WERI-Rb-1 (cell line): Measurements from ENCODE around the gene VSIG1.

Source experiments
- DNase-seq: peaks from one replicate; pipeline ENCODE4 v3.0.0-alpha.2; 2020
- H3K27ac ChIP-seq: fragments of 250-450 bp; sonication (Bioruptor Pico); 2 replicates; pipeline ENCODE4 v1.5.1; 2020; ENCODE audit warnings: mild to moderate bottlenecking, moderate library complexity
- H3K27me3 ChIP-seq: fragments of 250-450 bp; sonication (Bioruptor Pico); 2 replicates; pipeline ENCODE4 v1.5.1; 2021; ENCODE audit warnings: mild to moderate bottlenecking, low read depth, moderate library complexity; ENCODE audit not compliant: insufficient read depth, severe bottlenecking
- H3K36me3 ChIP-seq: fragments of 250-450 bp; sonication (Bioruptor Pico); 2 replicates; pipeline ENCODE4 v1.5.1; 2020; ENCODE audit warnings: mild to moderate bottlenecking, moderate library complexity
- H3K4me3 ChIP-seq: 2 replicates; pipeline ENCODE4 v1.5.1; 2011; ENCODE audit warnings: low read depth, mild to moderate bottlenecking, control low read depth, low read length
- H3K9me3 ChIP-seq: fragments of 250-450 bp; sonication (Bioruptor Pico); 2 replicates; pipeline ENCODE4 v1.5.1; 2021; ENCODE audit warnings: mild to moderate bottlenecking, moderate library complexity; ENCODE audit not compliant: severe bottlenecking
- TF ChIP-seq, protein P1 (sequence below): IDR thresholded peaks from 2 replicates; pipeline ENCODE4 v1.5.1; 2011; ENCODE audit warnings: low read depth, mild to moderate bottlenecking, control low read depth, inconsistent platforms, low read length

VSIG1 gene

DNA sequence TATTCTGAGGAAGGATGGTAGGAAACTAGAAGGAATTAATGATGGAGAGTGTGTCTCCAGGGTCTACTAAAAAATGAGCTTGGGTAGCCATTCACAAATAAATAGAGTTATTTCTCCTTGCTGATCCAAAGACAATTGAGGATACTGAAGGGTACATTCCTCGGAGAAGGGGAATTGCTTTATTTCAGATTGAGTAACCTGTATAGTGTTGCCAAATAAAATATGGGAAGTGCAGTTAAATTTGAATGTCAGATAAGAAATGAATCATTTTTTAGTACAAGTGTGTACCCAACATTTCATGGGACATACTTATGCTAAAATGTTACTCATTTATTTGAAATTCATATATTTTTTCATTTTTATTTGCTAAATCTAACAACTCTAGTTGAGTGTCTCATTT, 16.0 kb upstream of the VSIG1 start:
- DNase-seq: no peak
- TF ChIP-seq, protein P1, sequence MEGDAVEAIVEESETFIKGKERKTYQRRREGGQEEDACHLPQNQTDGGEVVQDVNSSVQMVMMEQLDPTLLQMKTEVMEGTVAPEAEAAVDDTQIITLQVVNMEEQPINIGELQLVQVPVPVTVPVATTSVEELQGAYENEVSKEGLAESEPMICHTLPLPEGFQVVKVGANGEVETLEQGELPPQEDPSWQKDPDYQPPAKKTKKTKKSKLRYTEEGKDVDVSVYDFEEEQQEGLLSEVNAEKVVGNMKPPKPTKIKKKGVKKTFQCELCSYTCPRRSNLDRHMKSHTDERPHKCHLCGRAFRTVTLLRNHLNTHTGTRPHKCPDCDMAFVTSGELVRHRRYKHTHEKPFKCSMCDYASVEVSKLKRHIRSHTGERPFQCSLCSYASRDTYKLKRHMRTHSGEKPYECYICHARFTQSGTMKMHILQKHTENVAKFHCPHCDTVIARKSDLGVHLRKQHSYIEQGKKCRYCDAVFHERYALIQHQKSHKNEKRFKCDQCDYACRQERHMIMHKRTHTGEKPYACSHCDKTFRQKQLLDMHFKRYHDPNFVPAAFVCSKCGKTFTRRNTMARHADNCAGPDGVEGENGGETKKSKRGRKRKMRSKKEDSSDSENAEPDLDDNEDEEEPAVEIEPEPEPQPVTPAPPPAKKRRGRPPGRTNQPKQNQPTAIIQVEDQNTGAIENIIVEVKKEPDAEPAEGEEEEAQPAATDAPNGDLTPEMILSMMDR: no peak
- Histone ChIP-seq H3K27me3 (peaks cover 55% of the 10 kb centered on the region), H3K36me3 (no peaks in the 10 kb centered on the region), H3K9me3 (no peaks in the 10 kb centered on the region), H3K27ac (no peak overlapping the region), H3K4me3 (no peak overlapping the region)

DNA sequence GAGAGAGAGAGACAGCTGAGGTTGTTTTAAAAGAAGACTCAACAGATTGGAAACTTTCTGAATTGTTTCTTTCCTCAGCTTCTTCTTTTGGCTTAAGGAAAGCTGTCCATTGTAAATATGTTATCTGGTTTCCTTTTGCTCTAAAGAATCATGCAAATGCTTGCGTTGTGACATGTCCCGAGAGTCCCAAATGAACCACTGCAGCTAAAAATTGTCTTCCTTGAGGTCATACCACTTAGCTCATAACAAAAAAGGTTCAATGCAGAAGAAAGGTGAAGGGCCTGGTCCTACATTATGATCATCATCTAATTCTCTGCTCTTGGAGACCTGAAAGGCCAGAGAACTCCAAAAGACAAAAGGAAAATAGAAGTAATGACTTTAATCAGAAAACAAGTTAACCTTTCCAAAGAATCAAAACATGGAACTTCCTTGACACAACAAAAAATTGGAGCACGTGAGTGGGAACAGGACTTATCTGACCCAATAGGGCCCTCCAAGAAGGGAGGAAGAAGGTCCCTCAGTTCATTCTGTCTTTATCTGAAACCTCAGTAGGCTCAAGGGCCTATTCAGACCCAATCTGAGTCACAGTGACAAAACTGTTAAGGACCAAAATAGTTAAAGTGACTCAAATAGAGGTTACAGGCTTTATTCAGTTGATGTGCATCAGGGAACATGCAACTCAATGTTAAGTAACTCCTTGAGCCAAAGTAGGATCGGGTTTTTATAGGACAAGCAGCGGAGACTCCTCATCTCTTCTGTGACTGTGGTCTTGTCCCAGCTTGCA, 14.7 kb upstream of the VSIG1 start:
- TF ChIP-seq, protein P1: no peak
- Histone ChIP-seq H3K27me3 (peaks cover 62% of the 10 kb centered on the region), H3K36me3 (no peaks in the 10 kb centered on the region), H3K4me3 (no peak overlapping the region), H3K27ac (no peak overlapping the region), H3K9me3 (no peaks in the 10 kb centered on the region)
- no peak for DNase-seq

DNA sequence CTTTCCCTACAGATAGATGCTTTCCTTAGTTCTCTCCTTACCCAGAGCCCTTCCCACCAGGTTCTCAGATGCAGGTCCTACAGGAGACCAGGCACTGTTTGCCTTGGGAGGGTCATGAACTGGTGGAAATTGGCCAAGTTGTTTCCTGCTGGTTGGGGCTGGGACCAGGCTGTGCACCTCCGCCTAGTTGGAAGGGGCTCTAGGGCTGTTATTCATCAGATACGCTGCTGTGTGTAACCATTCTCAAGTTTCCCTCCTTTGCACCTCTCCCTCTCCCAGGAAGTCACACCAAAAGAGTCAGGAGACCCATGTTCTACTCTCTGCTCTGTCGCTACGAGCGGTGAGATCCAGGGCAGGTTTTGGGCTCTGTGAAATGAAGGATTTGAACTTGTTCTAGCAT, 11.9 kb upstream of the VSIG1 start:
- Histone ChIP-seq H3K9me3 (no peaks in the 10 kb centered on the region), H3K36me3 (no peaks in the 10 kb centered on the region), H3K27ac (no peak overlapping the region), H3K27me3 (peaks cover 58% of the 10 kb centered on the region), H3K4me3 (no peak overlapping the region)
- TF ChIP-seq, protein P1: no peak
- no peak for DNase-seq

- DNase-seq: no peak
- H3K9me3 ChIP-seq: no peaks in the 10 kb centered on the region
- TF ChIP-seq, protein P1: no peak
- no peak overlapping the region for H3K4me3 ChIP-seq
- H3K27me3 ChIP-seq: peaks cover 57% of the 10 kb centered on the region
- no peak overlapping the region for H3K27ac ChIP-seq
- H3K36me3 ChIP-seq: no peaks in the 10 kb centered on the region
Observed at GRCh38 chrX:108033890-108034289, 11.0 kb upstream of the VSIG1 start.

DNA sequence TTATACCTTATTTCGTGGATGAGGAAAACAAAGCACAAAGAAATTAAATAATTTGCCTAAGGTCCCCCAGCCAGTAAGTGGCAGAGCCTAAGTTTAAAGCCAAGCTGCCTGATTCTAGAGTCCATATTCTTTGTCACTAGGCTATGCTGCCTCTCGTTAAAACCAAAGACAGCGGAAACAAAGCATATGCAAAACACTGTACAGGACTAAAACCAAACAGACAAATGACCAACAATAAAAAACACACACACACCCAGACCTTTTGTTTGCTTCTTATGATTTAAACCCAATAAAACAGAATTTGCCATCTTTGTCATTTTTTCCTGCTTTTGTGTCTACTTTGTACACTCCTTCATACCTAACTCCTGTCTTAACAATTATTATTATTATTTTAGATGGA, 10.1 kb upstream of the VSIG1 start:
- TF ChIP-seq, protein P1: no peak
- Histone ChIP-seq H3K27me3 (peaks cover 59% of the 10 kb centered on the region), H3K27ac (no peak overlapping the region), H3K9me3 (no peaks in the 10 kb centered on the region), H3K36me3 (no peaks in the 10 kb centered on the region), H3K4me3 (no peak overlapping the region)
- DNase-seq: no peak

DNA sequence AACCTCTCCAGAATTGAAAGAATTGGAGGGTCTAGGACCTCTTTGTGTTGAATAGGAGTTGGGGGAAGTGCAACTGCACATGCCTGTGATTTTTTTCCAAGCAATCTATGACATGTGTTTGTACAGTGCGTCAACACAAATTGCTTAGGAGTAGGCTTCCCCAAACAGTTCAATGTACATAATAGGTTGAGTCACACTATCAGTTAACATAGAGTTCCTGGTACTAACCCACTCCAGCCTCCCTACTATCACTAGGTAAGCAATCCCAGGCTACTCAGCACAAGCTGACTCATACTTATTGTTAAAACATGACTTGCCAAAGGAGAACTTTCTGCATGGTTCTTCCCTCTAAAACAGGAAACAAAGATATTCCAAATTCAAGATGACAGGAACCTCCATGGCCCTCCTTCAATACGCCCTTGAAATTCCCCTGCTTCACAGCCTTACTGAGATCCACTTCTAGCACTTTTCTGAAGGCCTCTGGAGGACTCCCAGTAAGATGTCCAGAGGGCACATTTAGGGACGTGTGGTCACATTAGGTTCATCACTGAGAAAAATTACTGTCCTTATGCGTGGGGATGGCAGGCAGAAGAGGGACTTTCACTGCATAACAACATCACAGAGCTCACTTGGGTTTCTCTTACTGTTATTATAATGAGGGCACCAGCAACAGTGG, 8.4 kb upstream of the VSIG1 start:
- DNase-seq: no peak
- Histone ChIP-seq H3K27me3 (peaks cover 46% of the 10 kb centered on the region), H3K4me3 (no peak overlapping the region), H3K9me3 (no peaks in the 10 kb centered on the region), H3K36me3 (no peaks in the 10 kb centered on the region), H3K27ac (no peak overlapping the region)
- TF ChIP-seq, protein P1: no peak
